Measurements from ENCODE around the gene PELI1.

Gene PELI1

DNA sequence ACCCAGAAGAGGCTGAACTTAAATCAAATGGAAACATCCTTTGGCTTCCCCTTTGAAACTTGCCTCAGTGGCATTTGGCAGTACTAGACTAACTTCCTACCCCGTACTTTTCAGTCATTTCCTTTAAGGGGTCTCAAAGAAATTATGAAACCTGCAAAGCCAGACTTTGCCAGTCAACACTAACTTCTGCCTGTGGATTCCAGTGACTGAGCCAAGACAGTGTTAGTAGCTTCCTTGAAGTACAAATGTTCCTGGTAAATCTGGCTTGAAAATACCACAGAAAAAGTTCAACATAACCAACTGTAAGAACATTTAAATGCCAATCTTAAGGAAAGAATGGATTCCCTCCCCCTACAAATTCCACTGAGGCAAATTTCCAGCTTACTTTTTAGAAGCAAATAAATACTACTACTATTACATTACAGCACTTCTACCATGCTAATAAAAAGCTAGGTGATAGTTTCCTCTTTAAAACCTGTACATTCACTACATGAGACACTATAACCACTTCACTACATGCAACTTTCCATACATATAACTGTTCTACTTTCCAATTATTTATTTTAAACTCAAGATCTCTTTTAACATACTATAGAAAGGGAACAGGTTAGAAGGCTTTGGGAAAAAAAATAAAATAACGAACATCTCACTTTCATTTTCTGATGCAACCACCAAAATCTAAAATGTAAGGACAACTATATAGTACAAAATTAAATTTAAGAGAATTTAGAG lies 2.4 kb downstream of the PELI1 start:
- peak overlapping the region; percentile 95 for H3K4me3 Mint-ChIP-seq
- no peaks in the 10 kb centered on the region for H3K9me3 Mint-ChIP-seq
- H3K27ac Mint-ChIP-seq, result peak overlapping the region; percentile 72
- no peaks in the 10 kb centered on the region for H3K27me3 Mint-ChIP-seq (ENCODE audit: low read depth)
- H3K4me1 Mint-ChIP-seq (ENCODE audit: low read depth), result peaks cover 39% of the 10 kb centered on the region
- DNase-seq (ENCODE audit: low spot score), result no peak
- peaks cover 25% of the 10 kb centered on the region for H3K36me3 Mint-ChIP-seq (ENCODE audit: low read depth)

DNA sequence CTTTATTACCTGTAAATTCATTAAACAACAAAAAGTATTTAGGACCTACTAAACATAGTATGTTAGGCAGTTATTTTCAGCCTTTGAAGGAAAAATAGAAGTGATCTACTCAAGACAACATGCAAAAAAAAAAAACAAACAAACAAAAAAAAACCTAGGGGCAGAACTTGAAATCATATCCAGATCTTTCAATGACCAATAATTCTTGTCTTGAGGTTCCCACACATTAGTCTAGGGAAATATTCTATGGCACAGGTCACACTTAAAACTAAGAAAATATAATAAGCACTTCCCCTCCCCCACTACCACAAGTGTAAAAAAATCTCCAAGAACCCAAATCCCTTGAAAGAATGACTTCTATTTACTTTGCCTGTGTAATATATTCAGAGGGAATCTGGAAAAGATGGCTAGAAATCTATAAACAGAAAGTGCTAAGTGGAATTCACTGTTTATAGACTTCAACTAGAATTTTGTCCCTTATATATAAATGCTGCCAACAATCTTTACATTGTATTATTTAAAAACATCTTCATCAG lies 3.5 kb downstream of the PELI1 start:
- DNase-seq (ENCODE audit: low spot score), result no peak
- H3K36me3 Mint-ChIP-seq (ENCODE audit: low read depth), result peaks cover 29% of the 10 kb centered on the region
- H3K27ac Mint-ChIP-seq, result no peak overlapping the region
- H3K4me3 Mint-ChIP-seq, result no peak overlapping the region
- H3K27me3 Mint-ChIP-seq (ENCODE audit: low read depth), result no peaks in the 10 kb centered on the region
- peaks cover 44% of the 10 kb centered on the region for H3K4me1 Mint-ChIP-seq (ENCODE audit: low read depth)
- no peaks in the 10 kb centered on the region for H3K9me3 Mint-ChIP-seq

DNA sequence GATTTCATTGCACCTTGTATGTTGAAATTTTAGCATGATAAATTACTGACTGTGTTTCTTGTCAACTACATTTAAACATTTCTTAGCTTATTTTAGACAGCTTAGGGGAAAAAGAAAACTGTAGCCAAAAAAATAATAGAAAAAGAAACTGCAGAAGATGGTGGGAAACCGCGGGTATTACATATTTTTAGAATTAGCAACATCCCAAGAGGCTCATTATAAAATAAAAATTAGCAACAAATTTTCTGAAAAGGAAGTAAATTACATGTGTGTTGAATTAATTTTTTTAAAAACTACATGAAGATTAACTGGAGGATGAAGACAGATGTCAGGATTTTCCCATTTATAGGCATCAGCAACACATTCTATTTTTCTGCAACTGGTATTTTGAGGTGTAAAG lies 4.3 kb downstream of the PELI1 start:
- DNase-seq (ENCODE audit: low spot score), result no peak
- peaks cover 29% of the 10 kb centered on the region for H3K36me3 Mint-ChIP-seq (ENCODE audit: low read depth)
- H3K4me1 Mint-ChIP-seq (ENCODE audit: low read depth), result peaks cover 49% of the 10 kb centered on the region
- H3K27ac Mint-ChIP-seq, result no peak overlapping the region
- H3K4me3 Mint-ChIP-seq, result no peak overlapping the region
- no peaks in the 10 kb centered on the region for H3K27me3 Mint-ChIP-seq (ENCODE audit: low read depth)
- no peaks in the 10 kb centered on the region for H3K9me3 Mint-ChIP-seq

DNA sequence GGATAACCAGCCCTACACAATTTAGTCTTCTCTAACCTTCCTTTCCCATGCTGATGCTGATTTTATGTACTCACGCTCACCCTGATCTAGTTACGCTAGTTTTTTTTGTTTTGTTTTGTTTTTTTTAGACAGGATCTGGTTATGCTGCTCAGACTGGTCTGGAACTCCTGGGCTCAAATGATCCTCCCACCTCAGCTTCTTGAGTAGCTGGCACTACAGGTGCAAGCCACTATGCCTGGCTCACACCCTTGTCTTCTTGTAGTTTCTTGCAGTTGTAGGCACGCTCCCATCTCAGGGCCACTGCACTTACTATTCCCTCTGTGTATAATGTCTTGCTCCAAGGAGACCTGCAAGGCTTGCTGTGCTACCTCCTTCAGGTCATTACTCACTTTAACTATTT lies 6.2 kb downstream of the PELI1 start:
- Mint-ChIP-seq H3K4me3 (no peak overlapping the region), H3K27ac (no peak overlapping the region), H3K36me3 (ENCODE audit: low read depth) (peaks cover 28% of the 10 kb centered on the region), H3K9me3 (no peaks in the 10 kb centered on the region), H3K4me1 (ENCODE audit: low read depth) (peaks cover 60% of the 10 kb centered on the region), H3K27me3 (ENCODE audit: low read depth) (no peaks in the 10 kb centered on the region)
- no peak for DNase-seq (ENCODE audit: low spot score)

DNA sequence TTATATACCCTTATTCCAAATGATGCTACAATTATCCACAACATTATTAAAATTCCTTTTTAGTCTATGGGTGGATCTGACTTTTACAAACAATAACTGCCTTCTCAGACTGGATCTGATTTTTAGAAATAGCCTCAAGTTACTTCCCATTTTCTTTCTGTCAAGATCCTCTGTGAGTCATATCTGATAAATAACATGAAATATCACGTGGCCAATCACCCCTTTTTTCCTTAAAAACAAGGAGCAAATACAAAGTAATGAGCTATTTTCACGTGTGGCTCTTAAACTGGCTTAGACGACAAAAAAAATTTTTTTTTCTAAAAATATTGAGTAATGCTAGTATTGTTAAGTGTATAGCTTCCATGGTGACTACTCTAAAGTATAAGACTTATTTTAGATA lies 6.7 kb downstream of the PELI1 start:
- DNase-seq (ENCODE audit: low spot score), result no peak
- Mint-ChIP-seq H3K36me3 (ENCODE audit: low read depth) (peaks cover 29% of the 10 kb centered on the region), H3K27ac (no peak overlapping the region), H3K4me1 (ENCODE audit: low read depth) (peaks cover 62% of the 10 kb centered on the region), H3K27me3 (ENCODE audit: low read depth) (no peaks in the 10 kb centered on the region), H3K9me3 (no peaks in the 10 kb centered on the region), H3K4me3 (no peak overlapping the region)

DNA sequence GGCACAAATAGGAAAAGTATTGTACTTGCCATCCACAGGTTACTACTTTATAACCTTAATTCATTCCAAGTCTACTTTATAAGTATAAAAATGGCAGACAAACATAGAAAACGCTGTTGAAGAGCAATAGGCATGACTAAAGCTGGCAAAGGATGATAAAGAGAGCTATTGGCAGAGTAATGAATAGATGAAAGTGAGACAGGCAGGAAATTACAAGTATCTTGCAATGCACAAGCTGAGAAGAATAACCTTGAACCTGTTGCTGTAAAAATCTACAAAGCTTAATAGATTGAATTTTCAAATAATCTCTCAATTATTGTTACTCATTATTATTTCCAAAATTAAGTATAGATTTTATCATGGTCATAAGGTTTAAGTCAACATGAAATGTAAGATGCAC lies 8.8 kb downstream of the PELI1 start:
- H3K27ac Mint-ChIP-seq, result peak overlapping the region; percentile 48
- H3K4me3 Mint-ChIP-seq, result peak overlapping the region; percentile 35
- H3K36me3 Mint-ChIP-seq (ENCODE audit: low read depth), result peaks cover 29% of the 10 kb centered on the region
- no peak for DNase-seq (ENCODE audit: low spot score)
- H3K4me1 Mint-ChIP-seq (ENCODE audit: low read depth), result peaks cover 56% of the 10 kb centered on the region
- no peaks in the 10 kb centered on the region for H3K9me3 Mint-ChIP-seq
- H3K27me3 Mint-ChIP-seq (ENCODE audit: low read depth), result no peaks in the 10 kb centered on the region

DNA sequence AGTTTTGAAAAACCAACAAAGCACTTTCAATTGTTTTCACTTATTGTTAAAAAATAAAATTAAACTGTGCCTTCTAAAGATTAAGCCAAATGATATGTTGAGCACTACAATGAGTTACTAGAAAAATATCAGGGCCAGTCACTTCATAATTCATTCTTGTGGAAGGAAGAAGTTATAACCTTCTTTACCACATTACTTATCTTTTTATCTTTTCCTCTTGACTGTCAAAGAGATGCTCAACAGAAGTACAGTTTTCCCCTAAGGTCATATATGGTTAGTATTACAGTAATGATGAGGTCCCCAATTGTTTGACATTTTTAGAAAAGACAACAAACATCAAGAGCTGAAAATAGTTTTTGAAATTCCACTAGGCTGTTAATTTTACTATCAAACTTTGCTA lies 9.4 kb downstream of the PELI1 start:
- DNase-seq (ENCODE audit: low spot score), result no peak
- no peaks in the 10 kb centered on the region for H3K27me3 Mint-ChIP-seq (ENCODE audit: low read depth)
- H3K36me3 Mint-ChIP-seq (ENCODE audit: low read depth), result peaks cover 29% of the 10 kb centered on the region
- no peaks in the 10 kb centered on the region for H3K9me3 Mint-ChIP-seq
- H3K27ac Mint-ChIP-seq, result peak overlapping the region; percentile 48
- H3K4me3 Mint-ChIP-seq, result peak overlapping the region; percentile 35
- peaks cover 60% of the 10 kb centered on the region for H3K4me1 Mint-ChIP-seq (ENCODE audit: low read depth)

DNA sequence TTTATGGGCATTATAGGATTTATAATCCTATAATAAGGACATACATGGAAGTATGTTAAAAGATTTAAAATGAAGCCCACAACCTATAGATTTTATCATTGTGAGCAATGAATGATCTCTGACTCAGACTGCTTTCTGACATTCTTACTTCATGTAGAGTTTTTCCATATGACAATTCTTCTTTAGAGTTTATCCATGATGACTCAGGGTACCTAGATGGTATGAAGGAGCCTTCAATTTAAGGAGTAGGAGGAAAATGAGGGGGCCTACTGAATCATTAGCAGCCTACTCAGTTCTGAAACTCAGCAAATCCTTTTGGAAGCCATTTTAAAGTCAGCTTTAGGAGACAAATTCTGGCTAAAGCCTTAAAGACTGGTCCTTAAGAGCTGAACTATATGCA lies 10.4 kb downstream of the PELI1 start:
- peak overlapping the region; percentile 2 for H3K4me3 Mint-ChIP-seq
- no peak overlapping the region for H3K27ac Mint-ChIP-seq
- peaks cover 66% of the 10 kb centered on the region for H3K4me1 Mint-ChIP-seq (ENCODE audit: low read depth)
- H3K9me3 Mint-ChIP-seq, result no peaks in the 10 kb centered on the region
- H3K36me3 Mint-ChIP-seq (ENCODE audit: low read depth), result peaks cover 28% of the 10 kb centered on the region
- no peak for DNase-seq (ENCODE audit: low spot score)
- no peaks in the 10 kb centered on the region for H3K27me3 Mint-ChIP-seq (ENCODE audit: low read depth)

DNA sequence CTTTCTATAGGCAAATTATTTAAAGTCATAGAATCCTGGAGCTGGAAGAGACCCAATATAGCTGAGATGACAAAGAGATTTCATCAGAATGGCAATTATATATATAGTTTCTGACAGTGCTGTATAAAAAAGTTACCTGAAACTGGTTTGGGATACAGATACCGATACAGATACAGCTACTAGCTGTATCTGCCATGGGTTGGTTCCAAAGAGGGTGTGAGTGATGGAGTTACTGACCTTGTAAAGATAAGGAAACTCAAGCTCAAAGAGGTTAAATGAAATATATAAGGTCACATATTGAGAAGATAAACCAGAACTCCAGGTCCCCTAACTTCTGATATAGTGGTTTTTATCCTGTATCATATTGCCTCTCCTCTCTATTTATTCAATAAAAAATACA lies 10.9 kb downstream of the PELI1 start:
- Mint-ChIP-seq H3K27ac (no peak overlapping the region), H3K9me3 (no peaks in the 10 kb centered on the region), H3K27me3 (ENCODE audit: low read depth) (no peaks in the 10 kb centered on the region), H3K4me3 (no peak overlapping the region), H3K4me1 (ENCODE audit: low read depth) (peaks cover 64% of the 10 kb centered on the region), H3K36me3 (ENCODE audit: low read depth) (peaks cover 23% of the 10 kb centered on the region)
- DNase-seq (ENCODE audit: low spot score), result no peak

DNA sequence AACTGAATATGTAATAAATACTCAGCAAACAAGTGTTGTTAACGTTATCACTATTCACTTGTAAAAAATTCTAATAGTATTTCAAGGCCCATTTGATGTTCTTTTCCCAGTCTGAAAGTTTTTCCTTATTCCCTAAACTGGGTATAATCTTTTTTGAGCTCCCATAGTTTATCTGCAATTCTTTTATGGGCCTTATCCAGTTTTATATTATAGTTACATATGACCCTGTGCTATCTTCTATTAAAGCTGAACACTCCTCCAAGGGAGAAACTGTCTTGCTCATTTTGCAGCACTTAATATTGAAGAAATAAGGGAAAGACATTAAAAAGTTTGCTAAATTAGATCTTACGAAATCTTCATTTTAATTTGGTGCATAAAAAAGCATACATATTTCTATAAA lies 13.9 kb downstream of the PELI1 start:
- DNase-seq (ENCODE audit: low spot score), result no peak
- Mint-ChIP-seq H3K4me1 (ENCODE audit: low read depth) (peaks cover 51% of the 10 kb centered on the region), H3K27ac (no peak overlapping the region), H3K9me3 (no peaks in the 10 kb centered on the region), H3K36me3 (ENCODE audit: low read depth) (peaks cover 10% of the 10 kb centered on the region), H3K4me3 (no peak overlapping the region), H3K27me3 (ENCODE audit: low read depth) (no peaks in the 10 kb centered on the region)

DNA sequence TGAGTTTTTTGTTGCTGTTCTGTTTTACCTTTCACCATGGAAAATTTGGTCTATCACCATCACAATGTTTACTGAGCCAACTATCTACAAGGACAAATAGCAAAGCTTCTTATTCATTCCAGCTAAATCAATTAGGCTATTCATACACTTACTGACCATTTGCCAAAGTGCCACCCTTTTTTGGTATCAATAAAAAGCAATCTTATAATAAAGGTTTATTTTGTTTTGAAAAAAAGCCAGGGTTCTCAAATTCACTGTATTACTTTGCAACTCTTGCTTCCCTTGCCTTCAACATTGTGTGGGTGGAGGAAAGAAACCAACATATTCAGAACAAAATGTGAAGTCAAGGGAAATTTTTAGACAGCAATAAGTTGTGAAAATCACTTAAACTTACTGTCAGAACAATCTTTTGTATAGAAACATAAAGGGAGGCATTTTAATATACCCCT lies 15.3 kb downstream of the PELI1 start:
- no peak for DNase-seq (ENCODE audit: low spot score)
- no peak overlapping the region for H3K27ac Mint-ChIP-seq
- no peaks in the 10 kb centered on the region for H3K9me3 Mint-ChIP-seq
- no peaks in the 10 kb centered on the region for H3K27me3 Mint-ChIP-seq (ENCODE audit: low read depth)
- no peak overlapping the region for H3K4me3 Mint-ChIP-seq
- H3K36me3 Mint-ChIP-seq (ENCODE audit: low read depth), result peaks cover 17% of the 10 kb centered on the region
- peaks cover 45% of the 10 kb centered on the region for H3K4me1 Mint-ChIP-seq (ENCODE audit: low read depth)

DNA sequence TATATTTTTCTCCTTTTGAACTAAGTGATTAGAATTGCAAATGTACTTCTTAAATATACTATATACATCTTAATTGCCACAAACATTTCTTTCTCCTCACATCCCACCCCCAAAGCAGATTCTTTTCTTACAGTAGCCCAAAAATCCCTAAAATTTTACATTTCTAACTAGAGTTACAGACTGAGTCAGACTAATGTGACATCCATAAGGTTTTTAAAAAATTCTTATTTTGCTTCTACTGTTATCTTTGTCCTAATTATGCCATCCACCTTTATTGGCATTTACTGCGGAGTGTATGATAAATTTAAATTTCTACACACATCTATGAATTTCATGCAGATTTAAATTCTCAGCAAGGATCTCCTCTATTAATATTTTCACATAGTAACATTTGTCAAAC lies 15.8 kb downstream of the PELI1 start:
- H3K4me3 Mint-ChIP-seq, result no peak overlapping the region
- no peaks in the 10 kb centered on the region for H3K9me3 Mint-ChIP-seq
- no peak for DNase-seq (ENCODE audit: low spot score)
- peaks cover 42% of the 10 kb centered on the region for H3K4me1 Mint-ChIP-seq (ENCODE audit: low read depth)
- H3K27ac Mint-ChIP-seq, result no peak overlapping the region
- peaks cover 19% of the 10 kb centered on the region for H3K36me3 Mint-ChIP-seq (ENCODE audit: low read depth)
- H3K27me3 Mint-ChIP-seq (ENCODE audit: low read depth), result no peaks in the 10 kb centered on the region

DNA sequence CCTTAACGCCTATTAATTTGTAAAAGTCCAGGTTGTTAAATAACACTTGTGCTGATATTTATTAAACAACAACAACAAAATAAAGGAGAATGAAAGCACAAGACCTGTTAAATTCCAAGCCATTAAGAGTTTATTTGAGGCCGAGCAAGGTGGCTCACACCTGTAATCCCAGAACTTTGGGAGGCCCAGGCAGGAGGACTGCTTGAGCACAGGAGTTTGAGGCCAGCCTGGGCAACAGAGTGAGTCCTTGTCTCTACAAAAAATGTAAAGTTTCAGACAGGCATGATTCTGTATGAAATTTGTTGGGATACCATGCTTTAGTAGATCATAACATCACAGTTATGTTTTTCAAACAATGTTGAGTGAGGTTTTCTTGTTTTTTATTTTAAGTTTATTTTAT lies 17.1 kb downstream of the PELI1 start:
- H3K9me3 Mint-ChIP-seq, result no peaks in the 10 kb centered on the region
- no peaks in the 10 kb centered on the region for H3K27me3 Mint-ChIP-seq (ENCODE audit: low read depth)
- no peak for DNase-seq (ENCODE audit: low spot score)
- no peak overlapping the region for H3K4me3 Mint-ChIP-seq
- H3K27ac Mint-ChIP-seq, result no peak overlapping the region
- H3K4me1 Mint-ChIP-seq (ENCODE audit: low read depth), result peaks cover 34% of the 10 kb centered on the region
- H3K36me3 Mint-ChIP-seq (ENCODE audit: low read depth), result peaks cover 16% of the 10 kb centered on the region

DNA sequence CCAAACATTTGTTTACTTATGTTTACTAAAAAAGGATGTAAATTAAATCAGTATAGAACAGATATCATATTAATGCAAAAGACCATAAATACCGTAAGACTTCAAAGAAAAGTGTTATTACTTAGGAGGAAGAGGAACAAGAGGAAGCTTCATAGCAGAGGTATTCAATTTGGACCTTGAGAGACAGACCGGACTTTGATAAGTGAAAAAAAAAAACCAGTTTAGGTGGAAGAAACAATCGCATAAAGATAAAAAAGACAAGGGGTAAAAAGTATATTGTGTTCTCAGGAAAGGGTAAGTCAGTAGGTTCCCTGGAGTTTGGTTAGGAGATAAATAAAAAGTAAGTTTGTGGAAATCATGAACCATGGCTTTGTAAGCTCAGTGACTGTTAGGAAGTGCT lies 17.6 kb downstream of the PELI1 start:
- H3K4me1 Mint-ChIP-seq (ENCODE audit: low read depth), result peaks cover 29% of the 10 kb centered on the region
- peaks cover 12% of the 10 kb centered on the region for H3K36me3 Mint-ChIP-seq (ENCODE audit: low read depth)
- H3K27me3 Mint-ChIP-seq (ENCODE audit: low read depth), result no peaks in the 10 kb centered on the region
- DNase-seq (ENCODE audit: low spot score), result no peak
- H3K9me3 Mint-ChIP-seq, result no peaks in the 10 kb centered on the region
- H3K27ac Mint-ChIP-seq, result no peak overlapping the region
- H3K4me3 Mint-ChIP-seq, result no peak overlapping the region

DNA sequence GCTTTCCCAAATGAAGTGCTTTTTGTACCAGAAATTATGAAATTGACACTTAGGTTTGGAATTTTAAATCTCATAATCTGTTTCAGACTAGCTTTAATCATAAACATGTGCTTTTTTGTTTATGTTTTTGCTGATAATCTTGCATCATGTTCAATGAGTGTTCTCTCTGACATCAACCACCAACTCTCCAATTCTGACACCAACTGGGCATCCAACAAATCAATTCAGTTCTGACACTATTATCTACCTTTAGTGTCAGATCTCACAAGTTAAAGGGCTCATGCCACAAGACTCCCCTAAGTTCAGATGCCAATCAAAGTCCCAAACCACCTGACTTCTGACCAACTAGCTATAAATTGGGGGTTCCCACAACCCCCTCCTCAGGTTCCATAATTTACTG lies 19.6 kb downstream of the PELI1 start:
- DNase-seq (ENCODE audit: low spot score), result no peak
- Mint-ChIP-seq H3K9me3 (no peaks in the 10 kb centered on the region), H3K27ac (no peak overlapping the region), H3K4me3 (no peak overlapping the region), H3K4me1 (ENCODE audit: low read depth) (peaks cover 21% of the 10 kb centered on the region), H3K36me3 (ENCODE audit: low read depth) (peaks cover 12% of the 10 kb centered on the region), H3K27me3 (ENCODE audit: low read depth) (no peaks in the 10 kb centered on the region)

Data from T-helper 2 cell treated with Interferon-gamma antibody and Interleukin-4, amounts not matched to agents 5 μg/mL and 100 μg/mL, for 36 hours (primary cell).